Testis (tissue), 2 donors: Measurements from ENCODE around the gene NFATC1.

Source experiments
- POLR2A ChIP-seq: fragments of 450-650 bp; IDR thresholded peaks from one replicate; pipeline ENCODE4 v1.6.1; 2017; ENCODE audit warnings: antibody characterized with exemption, mild to moderate bottlenecking, moderate library complexity
- TF ChIP-seq, protein P1 (sequence below), 3 experiments: fragments of 450-650 bp in 2 of 3; fragments of 200-600 bp in 1 of 3; sonication (generic) in 1 of 3; IDR thresholded peaks; one replicate each; pipeline ENCODE4 v1.5.1; 2016 to 2019; ENCODE audit warnings: antibody characterized with exemption in 3 of 3, mild to moderate bottlenecking in 2 of 3, moderate library complexity in 1 of 3

DNA sequence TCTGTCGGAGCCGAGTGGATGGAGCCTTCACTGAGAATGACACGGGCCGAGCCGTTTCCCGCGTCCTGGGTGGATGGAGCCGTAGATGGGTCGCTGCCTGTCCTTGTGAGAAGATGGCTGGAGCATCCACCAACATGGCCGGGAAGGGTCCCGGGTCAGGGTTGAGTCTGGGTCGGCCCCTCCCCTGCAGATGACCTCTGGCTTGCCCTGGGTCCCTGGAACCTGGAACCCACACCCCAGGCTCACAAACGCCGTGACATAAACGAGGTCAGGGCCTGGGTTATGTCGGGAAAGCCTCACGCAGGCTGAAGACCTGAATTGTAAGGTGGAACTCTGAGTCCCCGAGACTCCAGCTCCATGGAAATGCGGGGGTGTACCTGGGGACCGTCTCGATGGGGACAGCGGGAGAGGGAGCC is 94.9 kb downstream of the NFATC1 start:
- TF ChIP-seq, protein P1, sequence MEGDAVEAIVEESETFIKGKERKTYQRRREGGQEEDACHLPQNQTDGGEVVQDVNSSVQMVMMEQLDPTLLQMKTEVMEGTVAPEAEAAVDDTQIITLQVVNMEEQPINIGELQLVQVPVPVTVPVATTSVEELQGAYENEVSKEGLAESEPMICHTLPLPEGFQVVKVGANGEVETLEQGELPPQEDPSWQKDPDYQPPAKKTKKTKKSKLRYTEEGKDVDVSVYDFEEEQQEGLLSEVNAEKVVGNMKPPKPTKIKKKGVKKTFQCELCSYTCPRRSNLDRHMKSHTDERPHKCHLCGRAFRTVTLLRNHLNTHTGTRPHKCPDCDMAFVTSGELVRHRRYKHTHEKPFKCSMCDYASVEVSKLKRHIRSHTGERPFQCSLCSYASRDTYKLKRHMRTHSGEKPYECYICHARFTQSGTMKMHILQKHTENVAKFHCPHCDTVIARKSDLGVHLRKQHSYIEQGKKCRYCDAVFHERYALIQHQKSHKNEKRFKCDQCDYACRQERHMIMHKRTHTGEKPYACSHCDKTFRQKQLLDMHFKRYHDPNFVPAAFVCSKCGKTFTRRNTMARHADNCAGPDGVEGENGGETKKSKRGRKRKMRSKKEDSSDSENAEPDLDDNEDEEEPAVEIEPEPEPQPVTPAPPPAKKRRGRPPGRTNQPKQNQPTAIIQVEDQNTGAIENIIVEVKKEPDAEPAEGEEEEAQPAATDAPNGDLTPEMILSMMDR (IDR thresholded peaks at IDR 0.05): no peak
- TF ChIP-seq POLR2A: no peak
